GM23338 (cell line): ENCODE data around the gene POFUT2.

Source experiments
- CTCF ChIP-seq, 2 experiments: fragments of 200-600 bp in 1 of 2; sonication (generic) in 1 of 2; conservative IDR thresholded peaks; 2 replicates each; pipeline versions ENCODE4 v1.5.1 to v1.6.1; 2016 to 2017; ENCODE audit warnings: antibody characterized with exemption in 2 of 2, low read depth in 2 of 2, mild to moderate bottlenecking in 2 of 2, moderate library complexity in 1 of 2
- EZH2 ChIP-seq: fragments of 200-600 bp; sonication (generic); IDR thresholded peaks from one replicate; pipeline ENCODE4 v1.8.0; 2017; ENCODE audit warnings: antibody characterized with exemption, mild to moderate bottlenecking, low read depth; ENCODE audit not compliant: unreplicated experiment
- STAT1 ChIP-seq: IDR thresholded peaks from one replicate; pipeline ENCODE4 v1.6.1; 2016; ENCODE audit warnings: antibody characterized with exemption; ENCODE audit not compliant: unreplicated experiment

DNA sequence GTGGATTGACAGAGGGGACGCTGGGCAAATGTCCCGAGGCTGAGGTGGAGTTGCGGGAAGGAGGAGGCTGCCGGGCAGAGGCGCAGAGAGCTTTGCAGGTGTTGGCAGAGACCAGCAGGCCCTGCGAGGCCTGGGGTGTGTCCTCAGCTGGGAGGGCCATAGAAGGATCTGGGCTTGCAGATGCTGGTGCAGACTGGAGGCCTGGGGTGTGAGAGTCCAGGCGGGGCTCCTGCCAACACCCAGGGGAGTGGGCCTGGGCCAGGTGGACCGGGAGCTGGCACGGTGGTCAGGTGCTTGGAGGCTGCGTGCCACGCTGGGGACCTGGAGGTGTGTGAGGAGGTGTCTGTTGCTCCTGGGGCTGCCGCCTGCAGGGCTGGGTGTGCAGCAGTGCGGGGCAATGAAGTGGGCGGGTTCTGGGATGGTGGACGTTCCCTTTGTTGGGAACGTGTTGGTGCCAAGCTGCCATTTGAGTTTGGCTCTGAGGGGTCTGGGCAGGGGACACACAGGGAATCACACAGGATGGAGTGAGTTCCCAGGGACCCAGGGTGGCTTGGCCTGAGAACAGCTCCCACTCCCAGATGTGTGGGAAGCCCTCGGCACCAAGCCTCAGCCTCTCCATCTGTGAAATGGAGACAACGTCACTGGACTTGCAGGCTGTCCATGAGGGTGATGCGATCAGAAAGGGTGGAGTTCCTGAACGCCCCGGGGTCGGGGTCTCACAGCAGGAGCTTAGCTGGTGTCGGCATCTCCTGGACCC lies 39.9 kb upstream of the POFUT2 start:
- TF ChIP-seq CTCF (conservative IDR thresholded peaks at IDR 0.05; ENCODE audit: low read depth in 2 of 2) (no peak), EZH2 (no peak), STAT1 (no peak)
